Endodermal cell (in vitro differentiated cells): Measurements from ENCODE around the gene CAVIN4. TPM values are rescaled to one million over a fixed set of nuclear protein-coding genes. Genes with fewer than 3 reads are reported as not detected.

Experiments used
- DNase-seq: peaks from one replicate; pipeline ENCODE4 v3.0.0-alpha.2; 2017
- H3K27ac ChIP-seq: 2 replicates; pipeline ENCODE4 v1.5.1; 2013; ENCODE audit warnings: mild to moderate bottlenecking, low read depth, low read length, moderate library complexity
- H3K27me3 ChIP-seq: 2 replicates; pipeline ENCODE4 v1.6.1; 2013; ENCODE audit warnings: mild to moderate bottlenecking, low read length, moderate library complexity; ENCODE audit not compliant: insufficient read depth, control insufficient read depth, poor library complexity, severe bottlenecking
- H3K36me3 ChIP-seq: 2 replicates; pipeline ENCODE4 v1.7.0; 2013; ENCODE audit warnings: mild to moderate bottlenecking, low read length, moderate library complexity; ENCODE audit not compliant: control insufficient read depth, insufficient read depth
- H3K4me1 ChIP-seq: one replicate; pipeline ENCODE4 v1.7.0; 2013; ENCODE audit warnings: low read length; ENCODE audit not compliant: control insufficient read depth, insufficient read depth
- H3K4me3 ChIP-seq: 2 replicates; pipeline ENCODE4 v1.5.1; 2013; ENCODE audit warnings: mild to moderate bottlenecking, low read length, moderate library complexity
- H3K9ac ChIP-seq: 2 replicates; pipeline ENCODE4 v1.6.1; 2013; ENCODE audit warnings: mild to moderate bottlenecking, low read length, moderate library complexity; ENCODE audit not compliant: poor library complexity, severe bottlenecking; ENCODE audit errors: extremely low read depth
- H3K9me3 ChIP-seq: 2 replicates; pipeline ENCODE4 v1.6.1; 2013; ENCODE audit warnings: mild to moderate bottlenecking, low read length, moderate library complexity; ENCODE audit not compliant: control insufficient read depth
- H3K27ac Mint-ChIP-seq: 2 replicates; pipeline ENCODE4 v1.8.0; 2020; ENCODE audit warnings: mixed read lengths
- H3K27me3 Mint-ChIP-seq: 2 replicates; pipeline ENCODE4 v1.8.0; 2021; ENCODE audit warnings: mild to moderate bottlenecking, mixed read lengths; ENCODE audit not compliant: insufficient read depth
- H3K36me3 Mint-ChIP-seq: 2 replicates; pipeline ENCODE4 v1.8.0; 2020; ENCODE audit warnings: low read depth, mixed read lengths
- H3K4me1 Mint-ChIP-seq: 2 replicates; pipeline ENCODE4 v1.8.0; 2020; ENCODE audit warnings: mixed read lengths
- H3K4me3 Mint-ChIP-seq: 2 replicates; pipeline ENCODE4 v1.8.0; 2020; ENCODE audit warnings: mild to moderate bottlenecking, moderate library complexity, mixed read lengths
- H3K9me3 Mint-ChIP-seq: 2 replicates; pipeline ENCODE4 v1.8.0; 2020; ENCODE audit warnings: mild to moderate bottlenecking, mixed read lengths
- CTCF ChIP-seq: fragments of 200-600 bp; sonication (generic); conservative IDR thresholded peaks from 2 replicates; pipeline ENCODE4 v1.5.0; 2021; ENCODE audit warnings: antibody characterized with exemption, mild to moderate bottlenecking
- WGBS, 2 experiments: methylation state at CpG; one replicate each; pipeline versions ENCODE4 v1.1.5 to v1.1.7; 2013; ENCODE audit warnings: missing lambda C conversion rate in 2 of 2, mixed read lengths in 1 of 2; ENCODE audit not compliant: insufficient coverage in 1 of 2, insufficient read length in 1 of 2; 5-methylcytosine and 5-hydroxymethylcytosine counted together
- total RNA-seq, 2 donors: library from RNA; stranded (reverse); fragmentation: NEBNext Ultra II Directional in 1 of 2; extraction: Animal tissue kit (Norgen Biotek cat#: 25700) in 1 of 2; gene quantifications; 2 replicates in 1 of 2; 3 replicates in 1 of 2; pipeline ENCODE4 v1.2.1, GENCODE V29; 2021

The CAVIN4 gene
- total RNA-seq, 2 donors from 2014 or later = 9.0 to 10.1 TPM

- Mint-ChIP-seq H3K36me3 (peaks cover 32% of the 10 kb centered on the region), H3K9me3 (no peaks in the 10 kb centered on the region), H3K27me3 (no peaks in the 10 kb centered on the region), H3K4me1 (peaks cover 5% of the 10 kb centered on the region), H3K27ac (no peak overlapping the region), H3K4me3 (no peak overlapping the region)
- H3K4me1 ChIP-seq = peaks cover 9% of the 10 kb centered on the region
- H3K4me3 ChIP-seq = no peak overlapping the region
- H3K27me3 ChIP-seq = no peaks in the 10 kb centered on the region
- H3K9ac ChIP-seq = no peak overlapping the region
- peaks cover 52% of the 10 kb centered on the region for H3K36me3 ChIP-seq
- no peak for DNase-seq
- 94 to 100% methylated on average over 4 of the region's 4 CpGs for WGBS, 2 experiments
- no peaks in the 10 kb centered on the region for H3K9me3 ChIP-seq
- no peak overlapping the region for H3K27ac ChIP-seq
- TF ChIP-seq CTCF = no peak
Measured at GRCh38 chr9:100584951-100585350, 7.1 kb downstream of the CAVIN4 start.

DNA sequence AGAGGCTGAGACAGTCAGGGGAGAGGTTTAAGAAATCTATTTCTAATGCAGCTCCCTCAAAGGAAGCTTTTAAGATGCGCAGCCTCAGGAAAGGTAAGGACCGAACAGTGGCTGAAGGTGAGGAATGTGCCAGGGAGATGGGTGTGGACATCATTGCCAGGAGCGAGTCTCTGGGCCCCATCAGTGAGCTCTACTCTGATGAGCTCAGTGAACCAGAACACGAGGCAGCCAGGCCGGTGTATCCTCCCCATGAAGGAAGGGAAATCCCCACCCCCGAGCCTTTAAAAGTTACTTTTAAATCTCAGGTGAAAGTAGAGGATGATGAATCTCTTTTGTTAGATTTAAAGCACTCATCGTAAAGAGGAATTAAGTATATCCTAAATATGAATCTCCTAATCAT is 8.2 kb downstream of the CAVIN4 start:
- no peak for DNase-seq
- Histone ChIP-seq H3K36me3 (peaks cover 43% of the 10 kb centered on the region), H3K27ac (no peak overlapping the region), H3K4me1 (peaks cover 9% of the 10 kb centered on the region), H3K4me3 (no peak overlapping the region), H3K9me3 (no peaks in the 10 kb centered on the region), H3K27me3 (no peaks in the 10 kb centered on the region), H3K9ac (no peak overlapping the region)
- H3K27ac Mint-ChIP-seq = no peak overlapping the region
- peaks cover 28% of the 10 kb centered on the region for H3K36me3 Mint-ChIP-seq
- no peaks in the 10 kb centered on the region for H3K9me3 Mint-ChIP-seq
- WGBS, 2 experiments = 93 to 96% methylated on average over 4 to 7 of the region's 7 CpGs
- TF ChIP-seq CTCF = no peak
- peaks cover 5% of the 10 kb centered on the region for H3K4me1 Mint-ChIP-seq
- H3K27me3 Mint-ChIP-seq = no peaks in the 10 kb centered on the region
- H3K4me3 Mint-ChIP-seq = no peak overlapping the region

GRCh38 chr9:100587375-100587774 is 9.5 kb downstream of the CAVIN4 start:
- WGBS, 2 experiments = 88 to 89% methylated on average over 8 to 9 of the region's 9 CpGs
- H3K36me3 ChIP-seq = peaks cover 39% of the 10 kb centered on the region
- peaks cover 9% of the 10 kb centered on the region for H3K4me1 ChIP-seq
- no peaks in the 10 kb centered on the region for H3K27me3 ChIP-seq
- no peaks in the 10 kb centered on the region for H3K9me3 ChIP-seq
- H3K36me3 Mint-ChIP-seq = peaks cover 17% of the 10 kb centered on the region
- DNase-seq = no peak
- H3K9me3 Mint-ChIP-seq = no peaks in the 10 kb centered on the region
- H3K27me3 Mint-ChIP-seq = no peaks in the 10 kb centered on the region
- no peak overlapping the region for H3K27ac ChIP-seq
- no peak overlapping the region for H3K9ac ChIP-seq
- H3K27ac Mint-ChIP-seq = peak overlapping the region; percentile 14
- TF ChIP-seq CTCF = no peak
- no peak overlapping the region for H3K4me3 Mint-ChIP-seq
- peaks cover 5% of the 10 kb centered on the region for H3K4me1 Mint-ChIP-seq
- H3K4me3 ChIP-seq = no peak overlapping the region
